T-helper 1 cell treated with Interleukin-12 subunit alpha and Interleukin-12 subunit beta and Interleukin-4 antibody, amounts not matched to agents 30 ng/mL and 1 ng/mL, for 36 hours (primary cell): Measurements from ENCODE around the gene BIRC2. TPM values are rescaled to one million over a fixed set of nuclear protein-coding genes. Genes with fewer than 3 reads are reported as not detected.

Experiments used
- intact Hi-C: fragments of 100-400 bp; cut with micrococcal nuclease; formaldehyde crosslinking; loops from one replicate; pipeline ENCODE4 v1.15.1; 2024
- total RNA-seq: library from RNA; stranded (reverse); gene quantifications from 2 replicates; pipeline ENCODE4 v1.2.3, GENCODE V29; 2022

The BIRC2 gene
- total RNA-seq, 1 donor from 2014 or later, result 36.9 TPM

DNA sequence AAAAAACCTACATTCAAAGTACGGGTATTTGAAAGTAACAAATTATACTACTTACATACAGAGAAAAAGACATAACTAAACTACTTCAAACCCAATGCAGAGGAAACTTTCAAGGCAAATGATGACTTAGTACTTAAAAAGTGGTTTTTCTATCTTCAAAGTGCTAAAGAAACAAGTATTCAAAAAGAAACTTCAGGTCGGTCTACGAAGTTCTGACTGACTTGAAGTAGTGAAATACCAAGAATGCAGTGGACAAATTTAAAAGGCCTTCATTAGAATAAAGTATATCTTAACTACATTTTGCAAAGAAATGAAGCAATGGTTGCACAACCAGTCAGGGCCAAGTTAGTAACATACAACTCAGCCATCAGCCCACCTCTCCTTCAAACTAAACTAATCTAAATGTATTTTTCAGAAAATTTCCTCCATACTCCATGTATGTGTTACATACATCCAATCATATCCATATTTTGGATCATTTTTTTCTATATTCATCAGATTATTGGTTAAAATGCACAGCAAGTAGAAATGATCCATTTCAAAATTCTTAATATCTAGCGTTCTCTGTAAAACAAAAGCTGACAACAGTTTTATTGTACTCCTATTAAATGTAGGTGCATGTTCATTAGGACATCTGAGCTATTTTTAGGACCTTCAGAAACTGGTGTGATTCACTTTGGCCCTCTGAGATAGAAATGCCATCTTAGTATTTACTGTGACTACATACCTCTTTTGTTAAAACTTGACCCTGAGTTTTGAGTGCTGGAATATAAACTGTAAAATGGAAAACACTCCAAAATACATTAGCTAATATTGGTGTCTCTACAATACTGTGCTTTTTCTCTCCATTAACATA is 49.9 kb downstream of the BIRC2 start:
- intact Hi-C loops, result loop anchor here (1.0 to 10.0 kb wide), 3 partner anchors 20 to 268 kb away; partner anchors contain the start of gene BIRC2

DNA sequence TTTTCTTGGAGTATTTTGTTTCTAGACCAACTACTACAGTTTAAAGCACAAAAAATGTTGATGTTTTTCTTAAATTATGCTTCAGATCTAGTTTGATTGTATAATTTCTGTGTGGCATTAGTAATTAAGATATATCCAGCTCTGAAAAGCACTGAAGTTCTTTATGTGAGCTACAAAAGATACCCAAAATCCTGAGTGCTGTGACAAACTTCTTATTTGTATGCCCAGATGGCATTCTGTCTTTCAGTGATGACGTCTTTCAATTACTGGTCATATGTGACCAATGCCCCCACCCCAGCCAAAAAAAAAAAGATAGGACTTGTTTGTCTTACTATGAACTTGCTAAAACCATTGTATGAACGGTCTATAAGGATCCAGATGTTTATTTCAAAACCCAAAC is 51.3 kb downstream of the BIRC2 start:
- intact Hi-C loops, result loop anchor here (10.0 kb wide), 1 partner anchor 267 kb away; no protein-coding TSS in a partner anchor

DNA sequence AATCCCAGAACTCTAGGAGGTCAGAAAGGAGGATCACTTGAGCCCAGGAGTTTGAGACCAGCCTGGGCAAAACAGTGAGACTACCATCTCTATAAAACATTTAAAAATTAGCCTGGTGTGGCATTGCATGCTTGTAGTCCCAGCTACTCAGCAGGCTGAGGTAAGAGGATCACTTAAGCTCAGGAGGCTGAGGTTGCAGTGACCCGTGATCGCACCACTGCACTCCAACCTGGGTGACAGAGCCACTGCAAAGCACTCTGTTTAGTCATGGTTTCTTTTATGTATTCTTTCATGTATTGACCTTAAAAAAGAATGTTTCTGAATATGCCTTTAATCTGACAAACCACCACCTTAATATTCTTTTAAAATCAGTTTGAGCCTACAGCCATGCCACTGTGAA is 52.2 kb downstream of the BIRC2 start:
- intact Hi-C loops, result loop anchor here (10.0 kb wide), 1 partner anchor 266 kb away; no protein-coding TSS in a partner anchor

DNA sequence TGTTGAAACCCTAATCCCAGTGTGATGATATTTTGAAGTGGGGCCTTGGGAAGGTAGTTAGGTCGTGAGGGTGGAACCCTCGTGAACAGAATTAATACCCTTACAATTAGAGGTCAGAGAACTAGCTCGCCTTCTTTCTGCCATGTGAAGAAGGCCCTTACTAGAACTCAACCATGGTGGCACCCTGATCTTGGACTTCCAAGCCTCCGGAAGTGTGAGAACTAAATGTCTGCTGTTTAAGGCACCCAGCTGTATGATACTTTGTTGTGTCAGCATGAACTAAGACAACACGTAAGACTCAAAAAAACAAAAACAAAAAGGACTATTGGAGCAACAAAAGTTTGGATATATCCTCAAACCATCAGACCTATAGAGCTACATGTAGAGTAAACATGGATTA is 53.6 kb downstream of the BIRC2 start:
- intact Hi-C loops, result no loop called here

- intact Hi-C loops, result no loop called here
Observed at GRCh38 chr11:102401905-102402304, 54.9 kb downstream of the BIRC2 start.

DNA sequence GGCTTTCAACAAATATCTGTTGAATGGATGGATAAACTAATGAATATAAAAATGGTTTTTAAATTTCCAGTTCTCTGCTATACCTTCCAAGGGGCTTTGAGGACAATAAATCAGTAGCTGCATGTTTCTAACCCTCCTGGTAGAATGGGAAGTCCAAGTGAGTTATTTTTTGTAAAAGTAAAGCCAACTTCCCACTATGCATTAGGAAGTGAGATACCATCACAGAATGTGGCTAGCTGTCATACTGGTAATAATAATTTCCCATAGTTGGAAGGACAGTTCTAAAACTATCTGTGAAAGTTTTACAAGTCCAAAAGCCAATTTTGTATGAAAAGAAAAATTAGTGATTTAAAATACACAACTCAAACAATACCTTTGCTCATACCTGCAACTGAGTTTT is 55.5 kb downstream of the BIRC2 start:
- intact Hi-C loops, result no loop called here

GRCh38 chr11:102405501-102405900 is 58.5 kb downstream of the BIRC2 start:
- intact Hi-C loops, result no loop called here

DNA sequence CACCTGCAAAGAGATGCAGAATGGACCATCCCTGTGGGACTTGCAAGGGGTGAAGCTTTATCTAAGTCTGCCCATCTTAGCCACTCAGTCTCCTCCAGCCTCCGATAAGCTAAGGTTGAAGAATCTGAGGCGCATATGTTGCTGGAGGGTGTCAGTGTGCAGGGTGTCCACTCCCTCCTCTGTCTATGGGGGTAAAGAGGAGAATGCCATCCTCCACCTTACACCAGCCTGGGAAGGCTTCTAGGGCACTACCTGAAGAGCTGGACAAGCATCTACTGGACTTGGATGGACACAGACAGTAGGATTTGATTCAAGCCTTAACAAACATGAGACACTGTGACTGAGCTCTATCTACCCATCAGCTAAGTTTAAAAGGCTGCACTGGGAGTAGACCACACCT is 59.1 kb downstream of the BIRC2 start:
- intact Hi-C loops, result no loop called here

- intact Hi-C loops, result no loop called here
Observed at GRCh38 chr11:102407901-102408300, 60.9 kb downstream of the BIRC2 start.

DNA sequence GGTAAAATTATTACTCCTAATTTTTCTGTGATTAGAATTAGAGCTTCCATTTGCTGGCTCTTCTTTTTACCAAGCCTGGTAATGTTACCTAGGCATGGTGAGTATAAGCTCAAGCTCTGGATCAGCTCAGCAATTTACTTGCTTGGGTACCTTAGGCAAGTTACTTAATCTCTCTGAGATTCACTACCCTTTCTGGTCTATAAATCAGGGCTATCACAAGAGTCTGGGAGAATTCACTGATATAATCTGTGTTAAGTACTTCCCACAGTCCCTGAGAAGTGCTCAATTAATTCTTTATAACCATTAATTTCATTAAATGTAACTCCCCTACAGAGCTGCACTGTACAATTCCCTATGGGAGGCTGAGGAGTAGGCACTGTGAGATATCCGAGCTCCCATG is 61.3 kb downstream of the BIRC2 start:
- intact Hi-C loops, result no loop called here

DNA sequence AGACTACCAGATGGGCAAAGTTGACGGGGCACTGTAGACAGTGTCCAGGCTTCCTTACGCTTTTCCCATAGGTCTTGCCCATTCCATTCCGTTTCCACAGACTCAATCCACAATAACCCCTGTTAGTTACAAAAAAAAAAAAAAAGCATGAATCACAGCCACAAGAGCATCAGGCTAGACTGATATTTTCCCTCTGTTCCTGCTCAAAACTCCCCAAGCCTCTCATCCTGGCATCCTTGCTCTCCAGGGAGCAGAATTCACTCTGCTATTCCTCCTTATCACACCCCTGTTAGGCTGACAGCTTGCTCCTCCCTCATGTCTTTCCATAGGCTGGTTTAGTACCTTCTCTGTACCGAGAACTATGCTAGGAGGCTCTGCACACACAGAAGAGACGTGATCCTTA is 63.4 kb downstream of the BIRC2 start:
- intact Hi-C loops, result no loop called here

DNA sequence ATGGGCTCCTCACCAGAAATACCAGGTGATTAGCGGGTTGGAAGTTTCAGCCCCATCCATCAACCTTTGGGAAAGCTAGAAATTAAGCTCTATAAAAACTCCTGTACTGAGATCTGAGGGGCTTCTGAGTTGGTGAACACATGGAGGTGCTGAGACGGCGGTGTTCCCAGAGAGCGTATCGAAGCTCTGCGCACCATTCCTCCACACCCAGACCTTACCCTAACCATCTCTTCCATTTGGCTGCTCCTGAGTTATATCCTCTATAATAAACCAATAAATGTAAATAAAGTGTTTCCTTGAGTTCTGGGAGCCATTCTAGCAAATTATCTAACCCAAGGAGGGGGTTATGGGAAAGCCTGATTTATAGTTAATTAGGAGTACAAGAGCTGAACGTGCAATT is 64.1 kb downstream of the BIRC2 start:
- intact Hi-C loops, result no loop called here

DNA sequence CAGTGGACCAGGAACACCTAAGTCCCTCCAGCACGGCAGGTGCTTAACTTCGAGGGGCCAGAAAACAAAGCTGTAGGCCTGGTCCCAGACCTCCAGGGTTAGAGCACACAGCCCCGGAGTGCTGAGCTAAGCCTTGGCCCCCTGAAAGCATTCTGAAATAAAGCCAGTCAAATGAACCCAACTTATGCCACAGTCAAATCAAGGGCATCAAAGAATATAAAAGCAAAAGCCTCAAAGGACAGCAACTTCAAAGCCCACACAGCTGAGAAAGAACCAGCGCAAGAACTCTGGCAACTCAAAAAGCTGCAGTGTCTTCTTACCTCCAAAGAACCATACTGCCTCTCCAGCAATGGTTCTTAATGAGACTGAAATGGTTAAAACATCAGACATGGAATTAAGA is 66.5 kb downstream of the BIRC2 start:
- intact Hi-C loops, result no loop called here

GRCh38 chr11:102414559-102414958 is 67.5 kb downstream of the BIRC2 start:
- intact Hi-C loops, result no loop called here

DNA sequence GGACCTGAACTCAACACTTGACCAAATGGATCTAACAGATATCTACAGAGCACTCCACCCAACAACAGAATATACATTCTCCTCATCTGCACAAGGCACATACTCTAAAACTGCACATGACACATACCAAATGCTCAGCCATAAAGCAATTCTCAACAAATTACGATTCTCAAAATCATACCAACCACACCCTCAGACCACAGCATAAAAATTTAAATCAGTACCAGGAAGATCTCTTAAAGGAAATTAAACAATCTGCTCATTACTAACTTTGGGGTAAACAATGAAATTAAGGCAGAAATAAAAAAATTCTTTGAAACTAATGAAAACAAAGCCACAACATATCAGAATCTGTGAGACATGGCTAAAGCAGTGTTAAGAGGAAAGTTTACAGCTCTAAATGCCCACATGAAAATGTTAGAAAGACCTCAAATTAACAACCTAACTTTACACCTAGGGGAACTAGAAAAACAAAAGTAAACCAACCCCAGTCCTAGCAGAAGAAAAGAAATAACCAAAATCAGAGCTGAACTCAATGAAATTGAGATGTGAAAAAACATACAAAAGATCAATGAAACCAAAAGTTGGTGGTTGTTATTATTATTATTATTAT is 68.4 kb downstream of the BIRC2 start:
- intact Hi-C loops, result no loop called here

GRCh38 chr11:102416976-102417375 is 70.0 kb downstream of the BIRC2 start:
- intact Hi-C loops, result loop anchor here (1.0 kb wide), 4 partner anchors 13 to 78 kb away; no protein-coding TSS in a partner anchor

DNA sequence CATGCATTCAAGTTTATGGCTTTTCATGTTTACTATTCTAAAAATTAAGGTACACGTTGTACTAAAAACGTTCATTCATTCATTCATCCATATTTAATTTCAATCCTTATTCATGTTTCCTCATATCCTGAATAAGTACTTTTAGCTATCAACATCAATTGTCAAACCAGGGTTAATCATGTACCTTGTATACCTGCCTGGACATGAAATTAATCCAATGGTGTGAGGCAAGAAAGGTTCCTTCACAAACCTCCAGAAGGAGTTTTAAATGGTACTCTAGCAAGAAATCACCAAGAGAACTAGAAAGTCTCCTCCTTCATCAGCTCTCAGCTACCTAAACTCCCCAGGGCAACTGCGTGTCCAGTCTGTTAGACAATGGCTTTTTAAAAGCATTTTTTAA is 72.2 kb downstream of the BIRC2 start:
- intact Hi-C loops, result no loop called here

DNA sequence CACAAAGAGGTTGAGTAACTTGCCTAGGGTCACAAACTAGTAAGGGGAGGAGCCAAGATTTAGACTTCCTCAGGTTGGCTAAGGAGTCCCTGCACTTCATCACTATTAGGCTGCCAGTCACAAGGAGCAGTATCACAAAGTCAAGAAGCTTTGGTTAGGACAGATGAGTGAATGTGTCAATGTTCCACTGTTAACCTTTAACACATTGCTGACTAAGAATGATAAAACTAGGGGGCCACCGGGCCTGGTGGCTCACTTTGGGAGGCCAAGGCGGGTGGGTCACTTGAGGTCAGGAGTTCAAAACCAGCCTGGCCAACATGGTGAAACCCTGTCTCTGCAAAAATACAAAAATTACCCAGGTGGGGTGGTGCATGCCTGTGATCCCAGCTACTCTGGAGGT is 73.5 kb downstream of the BIRC2 start:
- intact Hi-C loops, result no loop called here

- intact Hi-C loops, result no loop called here
Observed at GRCh38 chr11:102421261-102421660, 74.2 kb downstream of the BIRC2 start.

DNA sequence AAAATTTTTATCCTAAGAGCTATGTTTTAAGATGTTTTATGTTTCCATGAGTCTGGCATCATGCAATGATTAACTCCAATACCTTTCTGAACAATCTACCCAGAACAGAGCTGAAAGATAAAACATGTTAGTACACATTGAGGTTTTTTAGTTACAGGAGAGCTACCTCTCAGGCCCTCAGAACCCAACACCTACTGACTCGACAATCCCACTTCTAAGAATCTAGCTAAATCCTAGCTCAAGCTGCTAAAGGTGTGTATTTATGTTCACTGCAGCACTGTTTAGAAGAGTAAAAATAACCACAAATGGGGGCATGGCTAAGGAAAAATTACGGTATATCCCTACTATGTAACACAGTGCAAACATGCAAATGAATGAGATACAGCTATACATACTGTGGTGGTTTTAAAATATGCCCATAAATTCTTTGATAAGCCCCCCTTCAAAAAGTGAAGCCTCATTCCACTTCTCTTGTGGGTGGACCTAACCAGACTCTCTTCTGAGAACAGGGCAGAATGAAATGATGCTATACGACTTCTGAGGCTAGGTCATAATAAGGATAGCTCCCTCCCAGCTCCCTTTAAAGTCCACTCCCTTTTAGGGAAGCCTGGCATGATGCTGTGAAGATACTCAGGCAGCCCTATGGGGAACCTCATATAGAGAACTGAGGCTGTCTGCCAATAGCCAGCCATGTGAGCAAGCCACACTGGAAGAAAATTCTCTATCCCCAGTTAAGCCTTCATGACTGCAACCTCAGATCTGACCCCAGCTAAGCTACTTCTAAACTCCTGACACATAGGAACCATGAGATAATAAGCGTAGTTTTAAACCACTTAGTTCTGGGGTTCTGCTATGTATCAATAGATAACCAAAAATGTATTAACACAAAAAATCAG is 76.1 kb downstream of the BIRC2 start:
- intact Hi-C loops, result loop anchor here (1.0 kb wide), 1 partner anchor 7 kb away; no protein-coding TSS in a partner anchor

DNA sequence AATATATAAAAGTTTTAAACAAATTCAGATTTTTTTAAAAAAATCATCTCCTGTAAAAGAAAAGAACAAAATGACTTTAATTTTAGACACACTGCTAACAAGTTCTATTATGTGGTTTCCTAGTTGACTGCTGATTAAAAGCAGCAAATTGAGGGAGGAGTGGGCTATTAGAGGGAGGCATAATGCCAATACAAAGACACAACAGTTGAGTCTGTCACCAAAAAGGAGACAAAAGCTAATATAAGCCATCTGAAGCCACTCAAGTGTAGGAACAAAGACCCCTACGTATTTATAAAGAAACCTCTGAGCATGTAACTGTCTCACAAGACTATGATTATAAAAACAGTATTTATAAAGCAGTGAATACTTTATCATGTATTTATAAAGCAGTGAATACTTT is 76.9 kb downstream of the BIRC2 start:
- intact Hi-C loops, result no loop called here

DNA sequence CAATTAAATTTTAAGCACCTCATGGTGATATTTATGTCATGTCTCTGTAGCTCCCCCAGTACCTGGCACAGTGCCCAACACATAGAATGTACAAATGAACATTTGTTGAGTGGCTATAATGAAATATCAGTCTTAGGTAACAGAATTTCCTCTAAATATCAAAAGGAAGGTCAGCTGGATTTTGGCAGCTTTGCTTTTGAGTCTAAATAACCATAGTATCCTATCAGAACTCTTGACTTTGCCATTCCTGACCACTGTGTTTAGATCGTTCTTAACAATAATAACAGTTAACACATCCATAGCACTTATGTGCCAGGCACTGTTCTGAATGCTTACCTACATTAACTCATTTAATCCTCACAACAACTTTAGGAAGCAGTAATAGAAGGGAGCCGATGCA is 79.0 kb downstream of the BIRC2 start:
- intact Hi-C loops, result no loop called here
